Hepatocyte (in vitro differentiated cells): ENCODE data around the gene PROZ. TPM values are rescaled to one million over a fixed set of nuclear protein-coding genes. Genes with fewer than 3 reads are reported as not detected.

Source experiments
- DNase-seq: peaks from one replicate; pipeline ENCODE4 v3.0.0-alpha.2; 2016; ENCODE audit warnings: low spot score
- H2AFZ ChIP-seq: fragments of 200-600 bp; sonication (generic); 2 replicates; pipeline ENCODE4 v1.6.0; 2016; ENCODE audit warnings: antibody characterized with exemption, mild to moderate bottlenecking
- H3K27ac ChIP-seq: fragments of 200-600 bp; sonication (generic); 2 replicates; pipeline ENCODE4 v1.5.1; 2016; ENCODE audit warnings: mild to moderate bottlenecking
- H3K27me3 ChIP-seq: fragments of 200-600 bp; sonication (generic); 2 replicates; pipeline ENCODE4 v1.6.1; 2016
- H3K36me3 ChIP-seq: fragments of 200-600 bp; sonication (generic); replicated peaks from 2 replicates; pipeline ENCODE4 v1.5.1; 2016; ENCODE audit warnings: low read depth; ENCODE audit not compliant: insufficient read depth
- H3K4me1 ChIP-seq: fragments of 200-600 bp; sonication (generic); 2 replicates; pipeline ENCODE4 v1.5.1; 2016; ENCODE audit warnings: mild to moderate bottlenecking, moderate library complexity; ENCODE audit not compliant: insufficient read depth
- H3K4me2 ChIP-seq: fragments of 200-600 bp; sonication (generic); 2 replicates; pipeline ENCODE4 v1.6.0; 2016
- H3K4me3 ChIP-seq: fragments of 200-600 bp; sonication (generic); 2 replicates; pipeline ENCODE4 v1.5.1; 2016; ENCODE audit warnings: mild to moderate bottlenecking
- H3K79me2 ChIP-seq: fragments of 200-600 bp; sonication (generic); 2 replicates; pipeline ENCODE4 v1.6.0; 2017; ENCODE audit warnings: mild to moderate bottlenecking
- H3K9me2 ChIP-seq: fragments of 200-600 bp; sonication (generic); replicated peaks from 2 replicates; pipeline ENCODE4 v1.6.0; 2017; ENCODE audit warnings: mild to moderate bottlenecking; ENCODE audit not compliant: insufficient read depth
- H3K9me3 ChIP-seq: fragments of 200-600 bp; sonication (generic); 2 replicates; pipeline ENCODE4 v1.5.1; 2016; ENCODE audit warnings: low read depth, mild to moderate bottlenecking
- H4K20me1 ChIP-seq: fragments of 200-600 bp; sonication (generic); 2 replicates; pipeline ENCODE4 v1.6.0; 2016; ENCODE audit warnings: mild to moderate bottlenecking; ENCODE audit not compliant: insufficient read depth, poor library complexity, severe bottlenecking
- CTCF ChIP-seq: fragments of 200-600 bp; sonication (generic); IDR thresholded peaks from 2 replicates; pipeline ENCODE4 v1.5.1; 2016; ENCODE audit warnings: antibody characterized with exemption, mild to moderate bottlenecking; ENCODE audit not compliant: poor library complexity
- EZH2 ChIP-seq: fragments of 200-600 bp; sonication (generic); IDR thresholded peaks from 2 replicates; pipeline ENCODE4 v1.6.1; 2016; ENCODE audit warnings: antibody characterized with exemption, mild to moderate bottlenecking, borderline replicate concordance
- EZH2phosphoT487 ChIP-seq: fragments of 200-600 bp; sonication (generic); IDR thresholded peaks from one replicate; pipeline ENCODE4 v1.6.1; 2018; ENCODE audit warnings: antibody characterized with exemption, mild to moderate bottlenecking, low read depth, moderate library complexity; ENCODE audit not compliant: unreplicated experiment, severe bottlenecking
- WGBS: methylation state at CpG from one replicate; pipeline ENCODE4 v1.1.6; 2016; ENCODE audit warnings: low lambda C conversion rate; ENCODE audit errors: missing lambda C conversion rate; 5-methylcytosine and 5-hydroxymethylcytosine counted together
- polyA plus RNA-seq: library from polyadenylated mRNA; unstranded; fragments of >200 nt; fragmentation: Nextera tagmentation; extraction: Ambion mirVana; gene quantifications from 2 replicates; pipeline ENCODE4 v1.2.1, GENCODE V29; 2016
- total RNA-seq: library from RNA; depleted of rRNA; stranded (reverse); fragments of >200 nt; gene quantifications from 2 replicates; pipeline ENCODE4 v1.2.3, GENCODE V29; 2014

The PROZ gene
- total and polyA plus RNA-seq, 2 experiments from 2014 or later: 4.7 TPM

DNA sequence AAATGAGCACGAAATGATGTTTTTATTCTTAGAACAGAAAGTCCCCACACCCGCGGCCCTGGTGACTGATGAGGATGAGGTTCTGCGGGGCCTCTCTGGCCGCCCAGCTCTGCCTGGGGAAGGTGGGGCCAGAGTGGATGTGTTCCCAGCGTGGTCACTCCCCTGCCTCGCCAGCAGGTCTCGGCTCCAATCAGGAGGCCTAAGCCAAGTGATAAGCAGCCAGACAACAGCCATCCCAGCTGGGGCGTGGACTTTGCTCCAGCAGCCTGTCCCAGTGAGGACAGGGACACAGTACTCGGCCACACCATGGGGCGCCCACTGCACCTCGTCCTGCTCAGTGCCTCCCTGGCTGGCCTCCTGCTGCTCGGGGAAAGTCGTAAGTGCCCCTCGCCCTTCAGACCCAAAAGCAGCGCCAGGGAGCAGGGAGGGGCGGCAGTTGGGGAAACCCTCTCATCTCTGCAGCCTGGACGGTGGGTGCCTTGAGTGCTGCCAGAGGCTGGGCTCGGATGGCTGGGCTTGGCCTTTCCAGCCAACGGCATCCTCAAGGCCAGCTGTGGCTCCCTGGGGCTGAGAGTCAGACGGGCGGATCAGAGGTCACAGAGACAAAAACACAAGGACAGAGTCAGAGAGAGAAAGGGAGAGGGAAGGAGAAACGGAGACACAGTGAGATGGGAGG is 35.8 kb upstream of the PROZ start, which contains the start of gene F10:
F10 (plus strand) TSS at position 250 of the 676 bp plus-strand sequence; CDS start at position 307, 57 bp downstream.
- Histone ChIP-seq H3K4me3 (peak within 1 kb of the TSS; percentile 15), H4K20me1 (no peaks in the 10 kb centered on the region), H3K9me2 (no peaks in the 10 kb centered on the region), H3K36me3 (no peaks in the 10 kb centered on the region), H3K27me3 (no peaks in the 10 kb centered on the region), H3K79me2 (peaks cover 18% of the 10 kb centered on the region), H3K4me1 (peaks cover 21% of the 10 kb centered on the region), H3K4me2 (peak within 1 kb of the TSS; percentile 76), H3K9me3 (no peaks in the 10 kb centered on the region), H3K27ac (peak within 1 kb of the TSS; percentile 93), H2AFZ (peak within 1 kb of the TSS; percentile 53)
- TF ChIP-seq EZH2 (no peak), CTCF (no peak), EZH2phosphoT487 (no peak)
- DNase-seq: peak; percentile 92
- WGBS: 22% methylated on average over 23 of the region's 23 CpGs

DNA sequence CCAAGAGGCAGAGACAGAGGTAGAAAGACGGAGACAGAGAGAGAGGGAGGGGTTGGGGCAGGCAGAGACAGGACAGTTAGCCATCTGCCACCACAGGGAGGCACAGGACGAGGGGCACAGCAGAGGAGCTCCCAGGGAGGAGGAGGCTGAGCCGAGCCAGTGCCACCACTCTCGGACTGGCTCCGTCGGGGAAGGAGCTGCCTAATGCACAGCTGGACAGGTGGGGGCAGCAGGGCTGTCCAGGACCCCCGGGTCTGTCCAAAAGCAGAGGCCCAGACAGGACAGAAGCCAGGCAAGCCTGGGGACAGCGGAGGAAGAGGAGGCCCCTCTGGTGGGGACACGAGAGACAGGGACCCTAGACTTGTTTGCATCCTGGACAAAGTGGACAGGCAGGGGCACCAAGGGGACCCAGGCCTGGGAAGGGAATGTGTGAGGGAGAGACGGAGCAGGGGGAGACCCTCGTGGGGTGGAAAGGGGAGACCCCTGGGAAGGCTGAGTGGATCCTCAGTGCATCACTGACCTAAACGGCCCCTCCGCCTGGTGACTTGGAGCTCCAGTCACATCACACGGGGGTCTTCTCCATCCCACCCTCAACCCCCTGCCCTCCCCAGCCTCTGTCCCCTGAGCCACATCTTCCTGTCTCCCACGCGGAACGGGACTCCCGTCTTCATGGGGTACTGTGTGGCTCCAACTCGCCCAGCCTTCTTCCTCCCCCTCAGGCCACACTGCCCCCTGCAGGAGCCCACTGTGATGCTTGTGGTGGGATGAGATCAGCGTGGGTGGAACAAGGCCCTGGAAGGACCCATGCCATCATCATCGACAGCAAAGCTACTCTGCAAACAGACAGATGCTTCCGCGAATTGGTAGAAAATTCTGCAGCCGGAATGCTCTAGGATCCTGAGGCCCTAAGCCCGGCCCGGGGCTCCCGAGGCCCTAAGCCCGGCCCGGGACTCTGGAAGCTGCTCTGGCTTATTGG is 34.9 kb upstream of the PROZ start:
- Histone ChIP-seq H3K4me1 (peaks cover 21% of the 10 kb centered on the region), H3K4me2 (peak overlapping the region; percentile 76), H4K20me1 (no peaks in the 10 kb centered on the region), H3K36me3 (no peaks in the 10 kb centered on the region), H2AFZ (peak overlapping the region; percentile 53), H3K27me3 (no peaks in the 10 kb centered on the region), H3K79me2 (peaks cover 18% of the 10 kb centered on the region), H3K27ac (peak overlapping the region; percentile 93), H3K4me3 (peak overlapping the region; percentile 15), H3K9me3 (no peaks in the 10 kb centered on the region), H3K9me2 (no peaks in the 10 kb centered on the region)
- WGBS: 88% methylated on average over 26 of the region's 29 CpGs
- DNase-seq: no peak
- TF ChIP-seq EZH2phosphoT487 (no peak), CTCF (peak; percentile 23)

- H3K9me3 ChIP-seq: no peaks in the 10 kb centered on the region
Observed at GRCh38 chr13:113124211-113124970, 34.1 kb upstream of the PROZ start.

More at GRCh38 chr13:113124211-113124970, 34.1 kb upstream of the PROZ start:
- no peaks in the 10 kb centered on the region for H3K9me2 ChIP-seq
- no peaks in the 10 kb centered on the region for H3K27me3 ChIP-seq
- no peaks in the 10 kb centered on the region for H3K36me3 ChIP-seq
- no peak for DNase-seq
- no peak overlapping the region for H2AFZ ChIP-seq
- peaks cover 21% of the 10 kb centered on the region for H3K4me1 ChIP-seq
- no peak overlapping the region for H3K4me2 ChIP-seq
- peaks cover 18% of the 10 kb centered on the region for H3K79me2 ChIP-seq
- TF ChIP-seq CTCF: no peak
- TF ChIP-seq EZH2phosphoT487: no peak
- no peak for TF ChIP-seq EZH2
- 97% methylated on average over 19 of the region's 19 CpGs for WGBS
- no peak overlapping the region for H3K4me3 ChIP-seq
- peak overlapping the region; percentile 93 for H3K27ac ChIP-seq
- no peaks in the 10 kb centered on the region for H4K20me1 ChIP-seq
